CD4-positive, alpha-beta T cell treated with Interleukin-21 for 1 hour (primary cell): Measurements from ENCODE around the gene ITGA2.
A peak's percentile ranks its signal among the peaks of the same experiment; 100 is the strongest.

Source experiments
- DNase-seq: peaks from one replicate; pipeline ENCODE4 v3.0.0-alpha.2; 2020

The ITGA2 gene

DNA sequence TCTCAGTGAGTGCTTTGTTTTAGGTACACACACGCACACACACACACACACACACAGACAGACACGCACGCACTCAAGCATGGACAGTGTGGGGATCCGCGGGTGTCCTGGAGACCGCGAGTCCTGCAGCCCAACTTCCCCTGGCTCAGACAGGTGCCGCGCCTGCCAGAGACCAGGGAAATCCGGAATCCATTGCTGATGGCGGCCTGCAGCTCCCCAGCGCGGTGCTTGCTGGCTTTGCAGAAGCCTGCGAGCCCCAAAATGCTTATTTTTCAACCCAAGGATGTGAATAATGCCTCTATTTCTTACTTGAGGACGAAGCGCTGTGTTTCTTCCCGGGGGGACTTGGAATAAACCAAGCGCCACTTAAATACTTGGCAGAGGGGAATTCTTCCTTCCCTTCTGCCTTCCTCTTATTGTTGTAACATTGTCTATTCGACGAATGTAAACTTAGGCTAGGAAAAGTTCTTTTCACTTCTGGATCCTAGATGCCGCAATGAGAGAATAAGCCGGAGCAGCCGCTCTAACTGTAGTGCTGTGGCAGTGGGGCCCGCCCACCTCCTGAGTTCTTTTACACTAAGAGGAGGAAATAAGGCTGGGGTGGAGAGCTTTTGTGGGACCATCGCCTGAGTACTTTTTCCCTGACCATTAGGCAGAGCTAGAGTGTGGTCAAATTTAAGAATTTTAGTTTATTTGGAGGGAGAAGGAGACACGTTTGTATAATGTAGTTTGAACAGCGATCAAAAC, 802 bp downstream of the ITGA2 start:
- peak; percentile 19 for DNase-seq

DNA sequence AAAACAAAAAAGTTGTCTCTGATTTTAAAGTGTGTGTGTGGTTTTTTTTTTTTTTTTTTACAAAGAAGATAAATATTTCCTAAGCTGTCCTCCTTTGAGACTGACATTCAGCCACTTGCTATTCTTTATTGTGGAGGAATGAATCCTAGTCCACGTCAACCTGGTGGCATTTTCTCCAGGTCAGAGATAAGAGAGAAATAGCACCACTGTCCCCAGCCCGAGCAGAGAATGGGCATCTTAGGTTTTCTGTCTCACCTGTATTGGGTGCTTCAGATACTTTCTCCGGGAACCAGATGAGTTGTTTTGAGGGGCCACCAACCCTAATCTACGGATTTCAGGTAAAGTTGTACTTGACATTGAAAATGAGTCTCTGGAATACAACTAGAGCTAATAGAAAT, 1.4 kb downstream of the ITGA2 start:
- DNase-seq: no peak

DNA sequence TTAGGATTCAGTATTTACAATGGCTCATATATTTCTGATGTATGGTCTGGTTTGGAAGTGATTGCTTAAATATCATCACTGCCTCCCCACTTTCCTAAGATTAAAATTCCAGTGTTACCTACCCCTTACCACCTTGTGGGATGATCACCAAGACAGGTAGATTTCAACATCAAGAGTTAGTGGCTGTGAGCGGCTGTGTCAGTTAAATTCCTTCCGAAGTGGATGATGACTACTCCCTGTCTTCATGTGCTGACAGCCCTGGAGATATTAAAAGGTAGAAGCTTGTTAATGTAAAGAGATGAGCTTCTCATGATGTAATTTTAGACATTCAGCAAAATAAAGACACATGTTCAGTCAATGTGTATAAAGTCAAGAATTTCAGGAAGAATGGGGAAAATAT, 4.2 kb downstream of the ITGA2 start:
- no peak for DNase-seq

DNA sequence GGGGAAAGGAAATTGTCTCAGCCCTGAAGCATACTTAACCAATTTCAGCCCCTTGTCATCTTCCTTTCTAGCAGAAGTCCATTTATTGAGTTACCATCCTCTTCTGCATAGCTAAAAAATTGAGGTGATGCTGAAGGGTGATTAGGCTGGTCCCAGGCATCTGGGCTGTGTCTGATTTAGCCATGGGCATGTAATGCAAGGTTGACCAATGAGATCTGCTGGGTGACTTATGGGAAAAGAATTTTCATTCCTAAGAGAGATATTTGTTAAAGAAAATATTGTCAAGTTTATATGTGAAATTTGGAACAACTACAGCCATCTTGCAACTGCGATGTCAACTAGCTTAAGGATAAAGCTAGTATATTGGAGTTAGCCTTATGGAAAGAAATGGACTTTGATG, 5.1 kb downstream of the ITGA2 start:
- DNase-seq: no peak

DNA sequence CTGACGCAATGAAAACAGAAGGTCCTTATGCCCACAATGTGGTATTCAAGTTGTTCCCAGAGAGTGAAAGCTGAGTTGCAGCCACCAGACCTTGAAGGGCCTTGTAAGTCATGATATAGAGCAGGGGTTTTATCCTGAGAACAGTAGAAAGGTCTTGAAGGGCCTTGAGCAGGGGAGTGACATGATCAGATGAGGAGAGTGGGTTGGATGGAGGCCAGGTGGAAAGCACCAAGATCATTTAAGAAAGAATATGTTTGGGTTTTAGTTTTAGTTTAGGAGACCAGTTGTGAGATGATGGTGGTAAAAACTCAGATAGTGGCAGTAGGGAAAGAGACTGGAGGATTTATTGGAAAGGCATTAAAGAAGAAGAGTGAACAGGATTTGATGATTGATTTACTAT, 5.9 kb downstream of the ITGA2 start:
- no peak for DNase-seq

DNA sequence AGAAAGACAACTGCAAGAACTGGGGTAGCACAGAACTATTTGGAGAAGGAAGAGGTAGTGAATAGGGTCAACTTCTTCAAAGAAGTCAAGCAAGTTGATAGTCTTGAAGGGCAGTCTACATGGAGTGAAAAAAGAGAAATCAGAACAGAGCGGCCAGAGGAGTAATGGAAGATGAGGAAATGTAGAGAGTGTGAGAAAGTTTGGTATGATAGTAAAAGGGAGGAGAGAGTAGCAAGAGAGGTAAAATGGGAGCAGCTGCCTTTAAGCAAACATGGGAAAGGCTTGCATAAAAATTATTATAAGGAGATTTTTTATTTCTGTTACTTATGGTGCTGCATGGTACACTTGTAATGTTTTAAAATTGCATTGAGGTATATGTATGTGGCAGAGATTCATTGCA, 6.8 kb downstream of the ITGA2 start:
- DNase-seq: no peak

DNA sequence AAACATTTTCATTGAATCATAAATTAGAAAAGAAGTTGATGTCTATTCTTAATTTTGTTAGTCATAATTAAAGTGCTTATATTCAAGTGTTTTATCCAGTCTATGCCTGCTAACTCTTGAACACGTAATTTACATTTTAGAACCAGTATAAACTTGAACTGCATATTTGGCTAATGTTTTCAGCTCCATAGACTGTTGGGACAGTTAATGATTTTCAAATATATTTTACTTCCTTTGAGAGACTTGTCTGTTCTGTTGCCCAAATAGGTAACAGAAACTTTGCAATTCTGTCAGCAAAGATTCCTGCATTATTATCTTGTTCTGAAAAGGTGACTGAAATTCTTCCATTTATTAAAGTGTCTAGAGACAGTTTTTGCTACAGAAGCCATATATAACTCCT, 7.8 kb downstream of the ITGA2 start:
- no peak for DNase-seq

DNA sequence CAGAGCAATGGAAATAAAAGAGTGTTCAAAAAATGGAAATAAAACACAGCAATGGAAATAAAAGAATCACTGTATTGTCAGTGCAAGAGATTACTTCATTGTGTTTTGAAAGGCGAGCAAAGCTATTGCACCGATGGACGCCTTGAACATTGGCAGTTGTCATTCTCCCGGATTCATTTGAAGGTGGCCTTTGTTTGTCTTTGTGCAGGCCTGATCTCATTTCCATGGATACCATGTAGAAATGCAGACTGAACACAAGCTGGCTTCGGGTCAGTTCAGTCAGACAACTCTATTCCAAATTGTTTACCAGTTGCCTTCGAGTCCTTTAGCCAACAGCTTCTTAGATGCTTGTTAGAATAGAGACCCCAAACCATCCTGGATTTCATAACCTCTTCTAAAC, 8.3 kb downstream of the ITGA2 start:
- DNase-seq: no peak

DNA sequence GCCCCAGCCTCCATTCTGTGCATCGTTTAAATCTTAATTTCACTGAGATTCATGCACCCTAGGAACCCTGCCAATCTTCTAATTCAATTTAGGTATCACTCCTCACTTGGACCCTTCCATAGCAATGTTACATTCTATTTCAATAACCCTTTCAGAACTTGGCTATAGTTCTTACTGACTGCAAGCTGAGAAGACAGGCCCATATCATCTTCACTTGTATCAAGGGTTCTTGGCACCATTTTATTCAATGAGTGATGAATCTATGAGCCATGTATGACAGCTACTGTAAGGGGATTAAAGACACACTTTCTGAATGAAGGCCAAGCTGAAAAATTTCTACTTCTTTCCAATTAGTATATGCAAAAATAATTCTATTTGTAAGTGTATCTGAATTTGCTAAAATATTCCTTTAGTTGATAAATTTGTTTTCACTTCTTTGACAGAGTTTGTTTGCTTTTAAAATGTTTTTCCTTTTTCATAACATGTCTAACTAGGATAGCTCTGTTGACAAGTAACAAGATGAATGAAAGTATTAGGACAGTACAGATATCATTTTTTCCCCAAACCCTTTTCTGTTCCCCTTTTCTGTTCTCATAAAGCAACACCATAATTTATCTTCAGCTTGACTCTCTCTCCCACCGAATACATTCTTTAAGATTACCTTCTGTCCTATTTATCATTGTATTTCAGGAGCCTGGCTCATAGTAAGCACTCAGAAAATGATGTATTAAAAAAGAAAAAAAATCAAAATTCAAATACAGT, 9.6 kb downstream of the ITGA2 start:
- no peak for DNase-seq

DNA sequence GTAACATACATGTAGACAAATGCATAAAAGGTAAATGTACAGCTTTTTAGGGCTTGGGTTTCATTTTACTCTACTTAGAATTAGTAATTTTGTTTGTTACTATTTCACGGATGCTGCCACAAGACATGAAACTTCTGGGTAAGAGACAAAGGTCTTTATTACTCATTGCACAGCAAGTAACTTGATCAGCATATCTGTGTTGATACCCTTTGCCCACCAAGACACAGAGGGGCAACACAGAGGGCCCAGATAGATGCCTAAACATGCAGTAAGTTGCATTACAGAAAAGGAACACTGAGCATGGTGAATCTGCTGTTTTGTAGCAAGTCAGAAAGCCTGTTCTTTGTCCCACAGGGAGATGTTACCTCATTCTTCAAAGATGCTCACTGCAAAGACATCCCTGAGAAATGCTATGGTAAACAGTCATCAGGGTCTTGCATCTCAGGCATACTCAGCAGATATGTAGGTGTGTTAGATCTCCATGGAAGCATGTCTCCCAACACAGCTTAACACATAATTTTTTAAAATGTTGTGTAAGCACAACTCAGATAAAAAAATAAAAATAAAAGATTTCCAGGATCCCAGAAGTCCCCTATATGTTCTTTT, 10.3 kb downstream of the ITGA2 start:
- DNase-seq: no peak

DNA sequence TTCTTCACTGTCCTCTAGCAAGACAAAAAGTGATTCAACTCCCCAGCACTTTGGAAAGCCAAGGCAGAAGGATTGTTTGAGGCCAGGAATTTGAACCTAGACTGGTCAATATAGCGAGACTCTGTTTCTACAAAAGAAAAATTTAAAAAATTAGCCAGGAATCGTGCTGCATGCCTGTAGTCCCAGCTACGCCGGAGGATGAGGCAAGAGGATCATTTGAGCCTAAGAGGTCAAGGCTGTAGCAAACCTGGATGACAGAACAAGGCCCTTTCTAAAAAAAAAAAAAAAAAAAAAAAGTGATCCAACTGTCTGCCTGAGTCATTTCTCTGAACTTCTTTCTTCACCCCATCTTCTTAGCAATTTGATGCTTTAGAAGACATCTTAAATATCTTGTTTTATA, 12.4 kb downstream of the ITGA2 start:
- DNase-seq: no peak

DNA sequence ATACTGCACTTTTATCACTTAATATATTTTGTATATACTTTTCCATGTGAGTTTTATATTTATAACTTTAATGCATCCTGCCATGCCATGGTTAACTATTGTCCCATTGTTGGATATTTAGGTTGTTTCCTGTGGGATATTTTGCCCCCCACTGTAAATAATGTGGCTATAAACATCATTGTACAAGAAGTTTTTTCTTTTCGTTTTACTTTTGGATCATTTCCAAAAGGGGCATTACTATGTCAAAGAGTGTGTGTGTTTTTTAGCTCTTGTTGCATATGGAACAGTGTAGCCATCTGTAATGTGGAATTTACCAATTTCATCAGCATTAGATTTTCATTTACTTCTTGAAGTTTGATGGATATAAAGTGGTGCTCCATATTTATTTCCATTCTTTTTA, 13.3 kb downstream of the ITGA2 start:
- no peak for DNase-seq

DNA sequence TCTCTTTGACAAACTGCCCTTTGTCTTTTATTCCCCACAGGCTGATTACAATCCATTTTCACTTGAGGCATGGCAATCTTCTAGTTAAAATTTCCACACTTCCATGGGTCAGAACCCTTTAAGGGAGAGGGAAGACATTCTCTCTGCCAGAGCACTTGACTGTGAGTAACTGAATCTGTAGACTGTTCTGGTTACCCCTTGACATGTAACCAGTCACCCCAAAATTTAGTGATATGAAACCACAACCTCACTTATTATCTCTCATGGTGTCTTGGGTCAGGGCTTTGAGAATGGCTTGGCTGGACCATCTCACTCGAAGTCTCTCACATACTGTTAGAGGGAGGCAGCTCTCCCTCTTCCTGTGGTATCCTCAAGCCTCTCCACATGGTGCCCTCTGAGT, 14.0 kb downstream of the ITGA2 start:
- no peak for DNase-seq

DNA sequence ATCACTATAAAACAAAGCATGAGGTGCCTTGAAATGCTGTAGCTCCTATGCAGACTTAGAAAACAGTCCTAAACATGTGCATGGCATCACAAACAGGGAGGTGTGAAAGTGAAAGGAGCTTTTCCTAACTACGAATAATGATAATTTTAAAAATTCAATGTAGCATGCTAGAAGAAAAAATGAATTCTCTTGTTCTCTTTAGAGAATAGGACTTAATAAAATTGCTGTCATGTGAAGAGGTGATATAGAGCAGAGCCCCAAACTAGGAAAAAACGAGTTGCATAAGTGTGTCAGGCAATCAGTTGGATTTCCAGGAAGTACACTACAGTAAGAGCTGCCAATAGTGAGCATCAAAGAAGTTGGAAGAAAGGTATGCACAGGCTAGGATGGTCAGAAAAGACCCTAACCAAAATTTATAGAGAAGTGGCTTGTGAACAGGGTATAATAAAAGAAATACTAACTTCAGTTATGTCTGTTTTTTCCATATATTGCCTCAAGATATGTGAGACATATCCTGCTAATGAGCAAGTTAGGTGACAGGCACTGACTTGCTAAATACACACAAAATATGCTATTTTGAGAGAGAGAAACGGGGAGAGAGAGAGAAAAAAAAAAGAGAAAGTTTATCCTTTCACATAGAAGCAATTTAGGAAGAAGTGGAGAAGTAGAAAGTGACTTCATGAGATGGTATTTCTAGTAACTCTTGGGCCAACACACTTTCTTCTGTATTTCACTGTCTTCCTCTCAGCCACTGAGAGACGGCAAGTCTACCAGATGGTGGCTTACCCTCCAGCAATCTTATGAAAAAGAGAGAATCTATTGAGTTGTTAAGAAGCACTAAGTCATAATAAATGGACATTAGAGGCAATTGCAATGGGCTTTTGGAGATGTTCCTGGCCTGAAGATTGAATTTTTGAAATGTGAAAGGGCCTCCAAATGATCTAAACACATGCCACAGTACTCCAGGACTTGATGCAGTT, 18.0 kb downstream of the ITGA2 start:
- no peak for DNase-seq

DNA sequence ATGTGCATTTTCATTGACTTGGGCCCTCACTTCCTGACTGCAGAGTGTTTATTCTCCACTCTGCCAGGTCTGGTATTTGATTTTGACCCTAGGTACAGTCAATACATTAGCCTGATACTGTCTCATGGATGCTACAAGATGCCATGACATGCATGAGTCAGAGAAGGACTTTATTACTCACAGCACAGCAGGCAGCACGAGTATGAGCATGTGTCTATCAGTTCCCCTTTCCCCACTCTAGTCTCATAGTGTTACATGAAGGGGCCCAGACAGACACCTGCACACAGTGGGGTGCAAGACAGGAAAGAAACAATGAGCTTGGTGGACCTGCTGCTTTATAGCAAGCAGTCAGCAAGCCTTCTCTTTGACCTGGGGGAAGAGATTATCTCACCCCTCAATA, 19.6 kb downstream of the ITGA2 start:
- no peak for DNase-seq

DNA sequence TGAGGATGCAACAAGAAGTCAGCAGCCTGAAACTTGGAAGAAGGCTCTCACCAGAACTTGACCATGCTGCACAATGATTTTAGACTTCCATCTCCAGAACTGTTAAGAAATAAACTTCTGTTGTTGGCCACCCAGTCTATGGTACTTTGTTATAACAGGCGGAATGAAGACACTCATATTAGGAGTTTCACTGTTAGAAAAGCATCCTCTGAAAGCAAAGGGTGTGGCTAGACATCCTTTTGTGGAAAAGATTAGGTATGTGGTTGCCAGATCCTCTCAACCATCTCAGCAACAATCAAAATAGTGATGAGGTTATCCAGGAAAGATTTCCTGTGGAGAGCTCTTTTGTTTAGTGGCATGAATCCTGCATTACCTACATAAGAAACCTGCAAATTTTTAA, 20.7 kb downstream of the ITGA2 start:
- DNase-seq: no peak

DNA sequence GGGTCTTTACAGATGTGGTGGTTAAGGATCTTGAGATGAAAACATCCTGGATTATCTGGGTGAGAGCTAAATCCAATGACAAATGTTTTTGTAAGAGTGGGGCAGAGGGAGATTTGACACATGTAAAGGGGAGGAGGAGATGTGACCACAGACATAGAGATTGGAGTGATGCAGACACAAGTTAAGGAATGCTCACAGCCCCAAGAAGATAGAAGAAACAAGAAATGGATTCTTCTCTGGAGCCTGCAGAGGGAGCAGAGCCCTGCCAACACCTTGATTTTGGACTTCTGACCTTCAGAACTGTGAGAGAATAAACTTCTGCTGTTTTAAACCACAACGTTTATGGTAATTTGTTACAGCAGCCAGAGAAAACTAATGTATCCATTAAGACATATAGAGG, 21.7 kb downstream of the ITGA2 start:
- DNase-seq: no peak

DNA sequence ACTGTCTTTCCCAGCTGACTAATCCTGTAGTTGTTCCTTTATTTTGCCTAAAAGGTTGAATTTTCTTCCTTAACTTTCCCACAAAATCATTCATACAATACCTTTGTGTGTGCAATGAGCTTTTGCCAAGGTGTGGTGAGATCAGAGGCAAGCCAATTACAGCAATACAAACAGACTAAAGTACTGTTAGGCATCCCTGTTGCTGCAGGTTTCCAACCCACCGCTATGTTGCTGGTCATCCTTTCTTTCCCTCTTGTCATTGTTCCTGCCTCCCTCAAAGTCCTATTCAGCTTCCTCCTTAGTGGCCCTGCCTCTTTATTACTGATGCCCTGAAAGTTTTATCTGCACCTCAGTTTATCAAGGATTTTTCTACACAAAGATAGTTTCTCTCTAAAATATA, 22.1 kb downstream of the ITGA2 start:
- no peak for DNase-seq

DNA sequence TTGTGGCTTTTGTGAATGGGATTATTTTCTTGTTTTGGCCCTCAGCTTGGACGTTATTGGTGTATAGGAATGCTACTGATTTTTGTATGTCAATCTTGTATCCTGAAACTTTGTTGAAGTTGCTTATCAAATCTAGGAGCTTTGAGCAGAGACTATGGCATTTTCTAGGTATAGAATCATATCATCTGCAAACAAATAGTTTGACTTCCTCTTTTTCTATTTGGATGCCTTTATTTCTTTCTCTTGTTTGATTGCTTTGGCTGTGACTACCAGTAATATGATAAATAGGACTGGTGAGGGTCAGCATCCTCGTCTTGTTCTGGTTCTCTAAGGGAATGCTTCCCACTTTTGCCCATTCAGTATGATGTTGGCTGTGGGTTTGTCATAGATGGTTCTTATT, 24.7 kb downstream of the ITGA2 start:
- no peak for DNase-seq

DNA sequence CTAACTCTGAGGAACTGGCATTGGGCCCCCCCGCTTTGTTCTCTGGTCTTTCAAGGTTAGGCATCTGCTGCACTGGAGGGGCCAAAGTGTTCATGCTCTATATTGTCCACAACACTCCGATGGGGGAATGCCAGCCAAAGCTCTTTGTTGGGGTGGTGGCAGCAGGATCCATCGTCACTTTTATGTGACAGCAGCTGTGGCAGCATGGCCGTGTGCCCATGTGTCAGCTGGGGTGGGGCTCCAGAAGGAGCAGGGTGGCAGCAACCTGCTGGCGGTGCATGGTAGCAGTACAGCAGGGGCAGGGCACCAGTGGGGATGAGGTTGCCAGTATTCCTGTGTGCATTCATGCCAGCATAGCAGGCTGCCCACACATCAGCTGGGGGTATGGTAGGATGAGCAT, 28.2 kb downstream of the ITGA2 start:
- DNase-seq: no peak

DNA sequence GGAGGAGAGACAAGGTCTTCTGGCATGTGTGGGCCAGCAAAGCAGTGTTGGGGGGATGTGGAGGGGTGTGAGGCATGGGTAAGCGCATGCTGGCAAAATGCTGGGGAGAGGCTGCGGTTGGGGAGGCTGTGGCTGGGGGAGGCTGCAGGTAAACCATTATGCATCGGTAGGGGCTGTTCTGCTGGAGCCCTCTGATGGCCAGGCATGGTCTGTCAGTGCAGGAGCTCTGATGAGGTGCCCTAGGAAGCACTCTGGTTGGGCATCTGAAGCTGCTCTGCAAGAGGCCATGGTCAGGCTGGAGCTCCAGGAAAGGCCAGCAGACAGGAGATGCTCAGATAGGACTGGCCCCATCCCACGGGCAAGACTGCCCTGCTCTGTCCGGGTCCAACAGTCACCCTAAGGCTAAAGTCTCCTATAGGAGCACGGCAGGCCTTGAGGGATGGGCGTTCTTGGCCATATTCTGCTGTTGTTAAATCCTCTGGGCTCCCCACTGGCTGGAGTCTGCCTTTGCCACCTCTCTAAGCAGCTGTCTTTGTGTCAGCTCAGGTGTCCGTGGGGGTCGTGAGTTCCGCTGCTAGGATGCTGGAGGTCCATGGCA, 28.7 kb downstream of the ITGA2 start:
- DNase-seq: no peak

DNA sequence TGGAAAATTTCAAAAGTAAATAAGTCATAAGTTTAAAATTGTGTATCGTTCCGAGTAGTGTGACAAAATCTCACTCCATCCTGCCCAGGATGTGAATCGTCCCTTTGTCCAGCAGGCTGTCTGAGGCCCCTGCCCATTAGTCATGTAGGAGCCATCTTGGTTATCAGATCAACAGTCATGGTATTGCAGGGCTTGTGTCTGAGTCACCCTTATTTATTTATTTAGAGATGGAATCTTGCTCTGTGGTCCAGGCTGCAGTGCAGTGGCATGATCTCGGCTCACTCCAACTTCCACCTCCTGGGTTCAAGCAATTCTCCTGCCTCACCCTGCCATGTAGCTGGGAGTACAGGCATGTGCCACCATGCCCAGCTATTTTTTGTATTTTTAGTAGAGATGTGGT, 30.2 kb downstream of the ITGA2 start:
- DNase-seq: no peak
